ENCODE measurements around the gene MAP3K10.

The MAP3K10 gene

GRCh38 chr19:40233811-40234389, 42.7 kb downstream of the MAP3K10 start:
- DNase-seq (ENCODE audit: low spot score) = no peak

DNA sequence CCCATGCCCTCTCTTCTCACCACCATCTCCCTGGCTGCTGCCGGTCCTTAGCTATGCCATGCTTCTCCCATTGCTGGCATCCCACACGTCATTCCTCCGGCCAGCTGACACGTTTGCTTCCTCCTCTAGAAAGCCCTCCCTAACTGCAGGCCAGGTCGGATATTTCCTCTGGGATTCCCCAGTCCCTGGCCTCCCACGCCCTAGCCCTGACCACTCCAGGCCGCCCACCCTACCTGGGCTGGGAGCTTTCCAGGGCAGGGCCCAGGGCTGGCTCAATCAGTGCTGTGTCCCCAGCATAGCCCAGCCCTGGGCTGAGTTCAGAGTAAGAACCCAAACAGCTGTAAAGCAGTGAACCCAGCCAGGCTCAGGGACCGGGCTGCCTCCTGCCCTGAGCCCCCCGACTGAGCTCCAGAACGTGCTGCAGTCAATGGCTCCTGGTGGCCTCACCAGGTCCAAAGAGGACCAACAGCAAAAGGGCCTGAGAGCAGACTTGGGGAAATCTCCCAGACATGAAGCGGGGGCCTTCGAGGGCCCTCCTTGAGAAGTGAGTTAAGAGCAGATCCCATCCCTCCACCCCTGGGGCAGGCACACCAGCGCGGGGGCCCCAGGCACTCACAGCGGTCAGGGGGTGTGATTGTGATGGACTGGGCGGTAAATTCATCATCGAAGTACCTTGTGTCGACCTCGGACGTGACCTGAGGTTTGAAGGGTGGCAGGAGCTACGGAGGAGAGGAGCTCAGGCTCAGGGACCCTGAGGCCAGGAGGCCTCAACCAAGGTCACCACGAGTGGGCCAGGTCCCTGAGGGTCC, 43.4 kb downstream of the MAP3K10 start:
- no peak for DNase-seq (ENCODE audit: low spot score)

GRCh38 chr19:40235238-40236025, 44.2 kb downstream of the MAP3K10 start:
- DNase-seq (ENCODE audit: low spot score) = no peak

DNA sequence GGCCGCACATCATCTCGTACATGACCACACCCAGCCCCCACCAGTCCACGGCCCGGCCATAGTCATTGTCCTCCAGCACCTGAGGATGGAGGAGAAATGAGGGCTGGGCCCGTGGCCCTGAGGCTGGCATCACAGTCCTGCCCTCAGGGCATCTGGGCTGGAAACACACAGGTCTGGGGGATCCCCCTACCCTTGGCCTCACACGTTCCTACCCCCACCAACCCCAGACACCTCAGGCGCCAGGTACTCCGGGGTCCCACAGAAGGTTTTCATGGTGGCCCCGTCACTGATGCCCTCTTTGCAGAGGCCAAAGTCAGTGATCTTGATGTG, 44.8 kb downstream of the MAP3K10 start:
- DNase-seq (ENCODE audit: low spot score) = no peak

DNA sequence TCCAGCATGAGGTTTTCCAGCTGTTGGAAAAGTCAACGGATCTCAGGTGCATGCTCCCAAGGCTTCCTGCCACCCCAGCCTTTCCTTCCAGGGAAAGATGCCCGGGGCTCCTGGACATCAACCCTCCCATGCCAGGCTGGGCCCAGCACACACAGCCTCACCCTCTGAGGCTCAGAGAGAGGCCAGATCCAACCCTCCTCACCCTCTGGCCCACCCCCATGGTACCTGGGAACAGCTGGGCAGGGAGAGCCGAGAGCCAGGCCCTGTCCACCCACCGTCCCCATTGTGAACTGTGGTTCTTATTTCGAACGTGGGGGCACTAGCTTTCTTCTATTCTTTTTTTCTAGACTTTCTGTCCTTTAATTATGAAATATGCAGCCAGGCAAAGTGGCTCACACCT, 45.1 kb downstream of the MAP3K10 start:
- no peak for DNase-seq (ENCODE audit: low spot score)

- no peak for DNase-seq (ENCODE audit: low spot score)
Measured at GRCh38 chr19:40237791-40238190, 46.6 kb downstream of the MAP3K10 start.

DNA sequence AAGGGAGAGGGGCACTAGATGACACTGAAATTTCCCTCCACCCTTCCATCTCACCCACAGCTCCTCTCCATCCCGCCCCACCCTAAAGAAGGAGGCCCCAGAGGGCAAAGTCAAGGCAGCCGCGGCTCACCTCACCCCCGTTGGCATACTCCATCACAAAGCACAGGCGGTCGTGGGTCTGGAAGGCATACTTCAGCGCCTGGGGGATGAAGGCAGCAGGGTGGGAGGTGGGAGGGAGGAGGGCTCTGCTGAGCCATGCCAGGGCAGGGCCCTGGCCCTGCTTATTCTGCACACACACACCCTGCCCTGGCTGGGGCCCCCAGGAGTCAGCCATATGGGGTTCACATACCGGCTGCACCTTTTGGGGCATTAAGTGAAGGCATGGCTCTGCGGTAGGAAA, 47.5 kb downstream of the MAP3K10 start:
- no peak for DNase-seq (ENCODE audit: low spot score)

DNA sequence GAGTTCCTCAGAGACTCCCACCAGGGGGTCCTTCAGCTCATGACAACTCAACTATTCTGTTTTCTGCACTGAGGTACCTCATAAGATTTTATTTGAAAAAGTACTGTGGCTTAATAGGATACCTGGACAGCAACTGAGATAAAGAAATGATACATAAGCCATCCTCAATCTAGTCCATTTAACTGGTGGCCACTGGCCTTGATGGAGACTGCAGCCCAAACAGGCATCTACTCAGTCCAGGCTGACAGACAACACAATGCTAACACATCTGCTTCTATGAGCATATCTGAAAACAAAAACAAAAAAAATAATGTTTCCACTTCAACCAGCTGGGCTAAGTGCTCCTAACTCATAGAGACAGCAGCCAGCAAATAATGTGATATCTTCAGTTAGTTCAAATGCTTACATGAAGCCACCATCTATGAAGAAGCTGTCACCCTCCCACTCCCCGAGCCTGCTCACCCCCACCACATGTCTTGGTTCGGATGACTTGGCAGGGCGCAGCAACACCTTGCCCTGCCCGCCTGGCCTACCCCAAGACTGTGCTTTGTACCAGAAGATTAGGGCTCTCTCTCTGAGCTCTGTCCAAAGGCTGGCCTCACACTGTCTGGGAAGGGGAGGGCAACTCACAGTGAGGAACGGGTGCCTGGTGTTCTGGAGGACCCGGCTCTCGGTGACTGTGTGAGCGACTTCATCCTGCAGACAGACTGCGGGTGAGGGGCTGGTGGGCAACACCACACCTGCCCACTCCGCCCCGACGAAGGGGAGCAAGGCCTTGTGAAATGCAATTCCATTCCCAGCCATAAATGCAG, 48.4 kb downstream of the MAP3K10 start:
- DNase-seq (ENCODE audit: low spot score) = no peak

GRCh38 chr19:40240332-40240731, 49.1 kb downstream of the MAP3K10 start:
- DNase-seq (ENCODE audit: low spot score) = no peak

DNA sequence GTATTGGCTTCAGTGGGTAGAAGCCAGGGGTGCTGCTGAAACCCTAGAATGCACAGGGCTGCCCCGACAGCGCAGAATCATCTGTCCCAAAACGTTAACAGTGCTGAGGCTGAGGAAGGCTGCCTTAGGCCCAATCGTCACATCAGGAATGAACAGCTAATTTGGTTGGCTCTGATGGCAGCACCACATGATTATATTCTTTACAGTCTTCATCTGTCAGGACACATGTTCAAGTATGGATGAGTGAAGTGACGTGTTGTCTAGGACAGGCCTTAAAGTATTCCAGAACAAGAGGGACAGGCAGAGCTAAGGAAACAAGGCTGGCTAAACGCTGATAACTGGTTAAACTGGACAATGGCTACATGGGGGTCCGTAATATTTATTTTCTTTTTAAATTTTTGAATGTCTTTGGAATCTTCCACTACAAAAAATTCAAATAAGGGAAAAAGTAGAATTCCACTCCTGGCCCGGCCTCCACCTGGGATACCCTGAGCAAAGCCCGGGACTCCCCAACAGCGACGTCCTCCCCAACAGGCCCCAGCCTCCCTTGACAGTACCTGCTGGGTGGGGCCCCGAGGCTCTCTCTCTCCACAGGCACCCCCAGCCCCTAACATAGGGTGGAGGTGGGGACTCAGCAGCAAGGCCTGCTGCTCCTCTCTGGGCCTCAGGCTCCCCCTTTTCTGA, 50.0 kb downstream of the MAP3K10 start:
- no peak for DNase-seq (ENCODE audit: low spot score)

DNA sequence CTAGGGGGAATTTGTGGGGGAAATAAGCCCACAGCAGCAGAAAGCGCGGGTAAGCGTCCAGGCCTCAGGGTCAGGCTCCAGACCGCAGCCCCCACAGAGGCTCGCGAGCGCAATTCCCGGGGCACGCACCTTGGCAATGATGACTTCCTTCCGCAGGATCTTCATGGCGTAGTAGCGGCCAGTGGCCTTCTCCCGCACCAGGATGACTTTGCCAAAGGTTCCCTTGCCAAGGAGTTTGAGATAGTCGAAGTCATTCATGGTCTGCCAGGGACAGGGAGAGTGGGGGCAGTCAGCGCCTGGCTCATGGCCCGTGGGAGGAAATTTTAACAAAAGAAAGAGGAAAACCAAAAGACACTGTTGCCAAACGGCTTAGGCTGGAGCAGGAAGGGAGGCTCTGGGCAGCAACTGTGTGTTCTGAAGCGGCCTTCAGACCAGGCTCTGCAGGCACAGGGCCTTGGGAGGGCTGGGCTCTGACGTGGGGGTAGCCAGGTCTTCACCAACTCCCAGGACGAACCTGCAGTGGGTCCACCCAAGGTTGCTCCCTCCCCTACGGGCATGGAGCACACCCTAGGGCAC, 50.7 kb downstream of the MAP3K10 start:
- no peak for DNase-seq (ENCODE audit: low spot score)

DNA sequence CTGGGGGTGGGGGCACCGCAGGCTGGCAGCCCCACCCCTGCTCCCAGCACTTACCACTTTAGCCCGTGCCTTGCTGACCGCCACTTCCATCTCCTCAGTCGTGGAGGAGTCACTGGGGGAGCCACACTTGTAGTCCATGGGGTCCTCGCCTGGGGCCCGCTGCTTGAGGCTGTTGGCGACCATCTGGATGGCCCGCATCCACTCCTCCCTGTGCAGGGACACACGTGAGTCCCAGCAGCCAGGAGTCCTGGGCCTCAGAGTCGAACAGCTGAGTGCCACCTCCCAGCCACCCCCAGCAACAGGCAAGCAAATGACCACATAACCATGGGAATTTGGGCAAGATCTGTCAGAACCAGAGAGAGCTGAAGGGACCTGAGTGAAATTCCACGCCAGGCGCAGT, 51.3 kb downstream of the MAP3K10 start:
- DNase-seq (ENCODE audit: low spot score) = no peak

DNA sequence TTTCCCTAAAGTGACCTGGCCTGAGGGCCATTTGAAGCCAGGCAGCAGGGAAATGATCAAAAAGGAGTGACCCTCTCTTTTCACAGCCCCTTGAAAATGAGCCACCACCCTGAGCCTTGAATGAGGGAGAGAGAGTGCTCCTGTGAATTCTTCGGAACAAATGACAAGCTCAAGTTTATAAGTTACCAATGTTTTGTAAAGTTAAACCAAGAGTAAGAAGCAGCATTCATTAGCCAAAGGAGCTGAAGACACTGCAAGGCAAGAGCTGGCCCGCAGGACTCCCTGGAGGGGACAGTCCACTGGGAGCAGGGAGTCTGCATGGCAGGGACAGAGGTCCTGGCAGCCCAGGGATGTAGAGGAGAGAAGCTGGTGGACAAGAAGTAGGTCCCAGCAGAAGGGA, 52.0 kb downstream of the MAP3K10 start:
- DNase-seq (ENCODE audit: low spot score) = no peak

GRCh38 chr19:40244579-40245317, 53.5 kb downstream of the MAP3K10 start:
- DNase-seq (ENCODE audit: low spot score) = no peak

GRCh38 chr19:40245506-40246128, 54.4 kb downstream of the MAP3K10 start:
- no peak for DNase-seq (ENCODE audit: low spot score)

- DNase-seq (ENCODE audit: low spot score) = no peak
Measured at GRCh38 chr19:40246292-40247073, 55.3 kb downstream of the MAP3K10 start.

- no peak for DNase-seq (ENCODE audit: low spot score)
Measured at GRCh38 chr19:40247178-40247577, 56.0 kb downstream of the MAP3K10 start.

DNA sequence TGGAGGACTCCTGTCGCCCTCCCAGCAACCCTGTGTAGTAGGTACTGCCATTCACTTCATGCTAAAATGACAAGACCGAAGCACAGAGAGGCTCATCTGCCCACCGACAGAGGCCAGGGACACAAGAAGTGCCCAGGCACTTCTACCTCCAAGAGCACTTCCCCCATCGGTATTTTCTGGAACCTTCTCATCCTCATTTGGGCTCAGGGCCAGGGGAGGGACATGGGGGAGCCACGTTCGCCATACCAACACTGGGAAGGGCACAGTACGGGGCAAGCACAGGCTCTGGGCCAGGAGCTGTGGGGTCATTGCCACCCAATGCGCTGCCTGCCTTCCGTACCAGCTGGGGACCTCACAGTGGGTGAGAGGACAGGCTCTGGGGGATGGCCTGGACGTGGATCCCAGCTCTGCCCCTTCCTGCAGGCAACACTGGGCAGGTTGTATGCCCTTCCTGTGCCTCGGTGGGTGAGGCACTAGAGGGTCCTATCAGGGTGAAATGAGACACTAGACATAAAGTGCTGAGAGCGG, 56.6 kb downstream of the MAP3K10 start:
- DNase-seq (ENCODE audit: low spot score) = no peak

DNA sequence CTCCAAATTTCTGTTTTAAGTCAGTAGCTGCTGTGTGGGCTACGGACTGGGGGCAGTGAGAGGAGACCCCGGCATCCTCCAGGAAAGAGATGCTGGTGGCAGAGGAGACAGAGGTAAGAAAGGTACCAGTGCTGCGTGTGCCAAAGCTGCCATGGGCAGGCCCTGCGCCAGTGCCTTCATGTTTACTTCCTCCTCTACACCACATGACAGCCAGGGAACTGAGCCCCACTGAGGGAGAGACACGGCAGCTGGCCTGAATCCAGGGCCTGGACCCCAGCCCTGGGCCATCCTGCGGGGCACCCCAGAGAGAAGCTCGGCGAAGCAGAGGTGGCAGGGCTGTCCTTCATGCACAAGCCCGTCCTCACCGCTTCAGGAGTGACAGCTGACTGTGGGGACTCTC, 58.0 kb downstream of the MAP3K10 start:
- DNase-seq (ENCODE audit: low spot score) = no peak
